Measurements from ENCODE around the gene WDR12. TPM values are rescaled to one million over a fixed set of nuclear protein-coding genes. Genes with fewer than 3 reads are reported as not detected.

The WDR12 gene
- total RNA-seq, 1 donor from 2014 or later, result 57.5 TPM

- Mint-ChIP-seq H3K27me3 (no peaks in the 10 kb centered on the region), H3K4me3 (no peak overlapping the region), H3K9me3 (peaks cover 5% of the 10 kb centered on the region), H3K4me1 (peaks cover 23% of the 10 kb centered on the region), H3K27ac (peak overlapping the region; percentile 80), H3K36me3 (ENCODE audit: low read depth) (no peaks in the 10 kb centered on the region)
- ATAC-seq (ENCODE audit: low read depth), result peak; percentile 87
- no peak for DNase-seq
- POLR2A ChIA-PET, result interaction anchor here (1.4 to 2.5 kb wide), 3 partner anchors 23 to 213 kb away, joined by 3 to 15 read pairs (median 4); partner anchors contain the start of genes FAM117B and WDR12
- TF ChIP-seq, protein P1, sequence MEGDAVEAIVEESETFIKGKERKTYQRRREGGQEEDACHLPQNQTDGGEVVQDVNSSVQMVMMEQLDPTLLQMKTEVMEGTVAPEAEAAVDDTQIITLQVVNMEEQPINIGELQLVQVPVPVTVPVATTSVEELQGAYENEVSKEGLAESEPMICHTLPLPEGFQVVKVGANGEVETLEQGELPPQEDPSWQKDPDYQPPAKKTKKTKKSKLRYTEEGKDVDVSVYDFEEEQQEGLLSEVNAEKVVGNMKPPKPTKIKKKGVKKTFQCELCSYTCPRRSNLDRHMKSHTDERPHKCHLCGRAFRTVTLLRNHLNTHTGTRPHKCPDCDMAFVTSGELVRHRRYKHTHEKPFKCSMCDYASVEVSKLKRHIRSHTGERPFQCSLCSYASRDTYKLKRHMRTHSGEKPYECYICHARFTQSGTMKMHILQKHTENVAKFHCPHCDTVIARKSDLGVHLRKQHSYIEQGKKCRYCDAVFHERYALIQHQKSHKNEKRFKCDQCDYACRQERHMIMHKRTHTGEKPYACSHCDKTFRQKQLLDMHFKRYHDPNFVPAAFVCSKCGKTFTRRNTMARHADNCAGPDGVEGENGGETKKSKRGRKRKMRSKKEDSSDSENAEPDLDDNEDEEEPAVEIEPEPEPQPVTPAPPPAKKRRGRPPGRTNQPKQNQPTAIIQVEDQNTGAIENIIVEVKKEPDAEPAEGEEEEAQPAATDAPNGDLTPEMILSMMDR (IDR thresholded peaks at IDR 0.05), result no peak
- CTCF ChIA-PET, result interaction anchor here (1.1 kb wide), 1 partner anchor 10 kb away, joined by 3 read pairs; no protein-coding TSS in a partner anchor
- intact Hi-C loops (cut with micrococcal nuclease), result loop anchor here (1.0 kb wide), 2 partner anchors 23 to 63 kb away; partner anchors contain the start of genes ICA1L and WDR12
Observed at GRCh38 chr2:202847693-202848524, 63.6 kb downstream of the WDR12 start.

DNA sequence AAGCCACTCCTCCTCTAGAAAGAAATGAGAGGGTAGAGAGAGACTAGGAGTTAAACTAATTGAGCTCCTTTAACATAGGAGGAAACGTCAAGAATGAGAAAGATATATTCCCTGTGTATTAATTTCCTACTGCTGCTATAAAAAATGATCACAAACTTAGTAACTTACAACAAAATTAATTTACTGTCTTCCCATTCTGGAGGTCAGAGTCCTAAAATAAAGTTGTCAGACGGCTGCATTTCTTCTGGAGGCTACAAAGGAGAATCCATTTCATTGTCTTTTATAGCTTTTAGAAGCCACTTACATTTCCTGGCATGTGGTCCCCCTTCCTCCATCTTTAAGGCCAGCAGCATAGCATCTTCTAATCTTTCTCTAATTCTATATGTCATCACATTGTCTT lies 66.8 kb downstream of the WDR12 start:
- ChIA-PET POLR2A (no interaction called here), CTCF (interaction anchor here (1.1 kb wide), 1 partner anchor 256 kb away, joined by 3 read pairs; no protein-coding TSS in a partner anchor)
- H3K36me3 Mint-ChIP-seq (ENCODE audit: low read depth), result no peaks in the 10 kb centered on the region
- H3K4me1 Mint-ChIP-seq, result peaks cover 18% of the 10 kb centered on the region
- H3K4me3 Mint-ChIP-seq, result no peak overlapping the region
- peaks cover 11% of the 10 kb centered on the region for H3K9me3 Mint-ChIP-seq
- TF ChIP-seq, protein P1 (IDR thresholded peaks at IDR 0.05), result no peak
- intact Hi-C loops (cut with micrococcal nuclease), result no loop called here
- H3K27me3 Mint-ChIP-seq, result no peaks in the 10 kb centered on the region
- no peak overlapping the region for H3K27ac Mint-ChIP-seq
- ATAC-seq (ENCODE audit: low read depth), result no peak
- DNase-seq, result no peak

DNA sequence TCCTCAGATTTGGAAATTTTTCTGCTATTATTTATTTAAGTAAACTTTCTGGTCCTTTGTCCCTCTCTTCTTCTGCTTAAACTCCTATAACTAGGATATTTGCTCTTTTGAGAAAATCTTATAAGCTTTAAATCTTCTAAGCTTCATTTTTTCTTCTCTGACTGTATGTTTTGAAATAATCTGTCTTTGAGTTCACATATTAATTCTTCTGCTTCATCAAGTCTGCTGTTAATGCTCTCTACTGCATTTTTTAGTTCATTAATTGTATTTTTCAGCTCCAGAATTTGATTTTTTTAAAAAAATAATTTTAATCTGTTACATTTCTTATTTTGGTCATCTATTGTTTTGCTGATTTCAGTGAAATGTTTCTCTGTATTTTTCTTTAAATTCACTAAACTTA lies 68.8 kb downstream of the WDR12 start:
- Mint-ChIP-seq H3K9me3 (peaks cover 11% of the 10 kb centered on the region), H3K27ac (no peak overlapping the region), H3K36me3 (ENCODE audit: low read depth) (no peaks in the 10 kb centered on the region), H3K4me1 (no peaks in the 10 kb centered on the region), H3K4me3 (no peak overlapping the region), H3K27me3 (no peaks in the 10 kb centered on the region)
- ChIA-PET CTCF (no interaction called here), POLR2A (no interaction called here)
- ATAC-seq (ENCODE audit: low read depth) (no peak), DNase-seq (no peak)
- TF ChIP-seq, protein P1 (IDR thresholded peaks at IDR 0.05), result no peak
- intact Hi-C loops (cut with micrococcal nuclease), result no loop called here

GRCh38 chr2:202841090-202841867 lies 70.2 kb downstream of the WDR12 start:
- TF ChIP-seq, protein P1 (IDR thresholded peaks at IDR 0.05), result no peak
- ChIA-PET POLR2A (no interaction called here), CTCF (no interaction called here)
- peaks cover 11% of the 10 kb centered on the region for H3K9me3 Mint-ChIP-seq
- no peak overlapping the region for H3K4me3 Mint-ChIP-seq
- H3K27me3 Mint-ChIP-seq, result no peaks in the 10 kb centered on the region
- DNase-seq (no peak), ATAC-seq (ENCODE audit: low read depth) (no peak)
- intact Hi-C loops (cut with micrococcal nuclease), result no loop called here
- no peaks in the 10 kb centered on the region for H3K36me3 Mint-ChIP-seq (ENCODE audit: low read depth)
- no peak overlapping the region for H3K27ac Mint-ChIP-seq
- no peaks in the 10 kb centered on the region for H3K4me1 Mint-ChIP-seq
